H1 (cell line): ENCODE data around the gene LRRC43. TPM values are rescaled to one million over a fixed set of nuclear protein-coding genes. Genes with fewer than 3 reads are reported as not detected.

ENCODE experiments used
- SAP30 ChIP-seq: fragments of 300-600 bp; sonication (generic); IDR thresholded peaks from 2 replicates; pipeline ENCODE4 v1.7.1; 2012; ENCODE audit warnings: low read length, moderate library complexity, mild to moderate bottlenecking, inconsistent platforms; ENCODE audit not compliant: insufficient read depth, insufficient replicate concordance
- USF2 ChIP-seq: IDR thresholded peaks from 2 replicates; pipeline ENCODE4 v1.6.1; 2011; ENCODE audit warnings: low read length, improper control_type of control experiment
- polyA plus RNA-seq, 7 experiments: library from polyadenylated mRNA; depleted of rRNA in 3 of 7; stranded (reverse) in 5 of 7; unstranded in 2 of 7; fragments of >200 nt in 5 of 7; fragments of 200-250 nt in 2 of 7; gene quantifications; 1 replicate in 5 of 7; 2 replicates in 1 of 7; 4 replicates in 1 of 7; pipeline versions ENCODE4 v1.2.1 to v1.2.3, GENCODE V29; 2011 to 2013; ENCODE audit warnings: missing spikeins in 2 of 7, mixed read lengths in 2 of 7
- total RNA-seq: library from RNA; stranded (reverse); fragmentation: NEBNext Ultra II Directional; extraction: Animal tissue kit (Norgen Biotek cat#: 25700); gene quantifications from 2 replicates; pipeline ENCODE4 v1.2.1, GENCODE V29; 2021

The LRRC43 gene
- total and polyA plus RNA-seq, 2 of the 8 experiments (the other 6 are each of a cell fraction or from before 2014, with no cell fraction given) = 0.35 to 0.44 TPM

- TF ChIP-seq SAP30 (no peak), USF2 (no peak)
Measured at GRCh38 chr12:122168492-122168891, 14.4 kb upstream of the LRRC43 start (continued).
